Astrocyte (in vitro differentiated cells and primary cell): ENCODE data around the gene PRKAR1A.

Source experiments
- EZH2 ChIP-seq: IDR thresholded peaks from 2 replicates; pipeline ENCODE4 v1.6.1; 2012; ENCODE audit warnings: mild to moderate bottlenecking, low read length, inconsistent platforms; ENCODE audit not compliant: insufficient read depth
- TF ChIP-seq, protein P1 (sequence below): IDR thresholded peaks from 2 replicates; pipeline ENCODE4 v1.5.1; 2011; ENCODE audit warnings: low read depth, mild to moderate bottlenecking, inconsistent platforms, low read length, moderate library complexity; ENCODE audit not compliant: insufficient read depth

DNA sequence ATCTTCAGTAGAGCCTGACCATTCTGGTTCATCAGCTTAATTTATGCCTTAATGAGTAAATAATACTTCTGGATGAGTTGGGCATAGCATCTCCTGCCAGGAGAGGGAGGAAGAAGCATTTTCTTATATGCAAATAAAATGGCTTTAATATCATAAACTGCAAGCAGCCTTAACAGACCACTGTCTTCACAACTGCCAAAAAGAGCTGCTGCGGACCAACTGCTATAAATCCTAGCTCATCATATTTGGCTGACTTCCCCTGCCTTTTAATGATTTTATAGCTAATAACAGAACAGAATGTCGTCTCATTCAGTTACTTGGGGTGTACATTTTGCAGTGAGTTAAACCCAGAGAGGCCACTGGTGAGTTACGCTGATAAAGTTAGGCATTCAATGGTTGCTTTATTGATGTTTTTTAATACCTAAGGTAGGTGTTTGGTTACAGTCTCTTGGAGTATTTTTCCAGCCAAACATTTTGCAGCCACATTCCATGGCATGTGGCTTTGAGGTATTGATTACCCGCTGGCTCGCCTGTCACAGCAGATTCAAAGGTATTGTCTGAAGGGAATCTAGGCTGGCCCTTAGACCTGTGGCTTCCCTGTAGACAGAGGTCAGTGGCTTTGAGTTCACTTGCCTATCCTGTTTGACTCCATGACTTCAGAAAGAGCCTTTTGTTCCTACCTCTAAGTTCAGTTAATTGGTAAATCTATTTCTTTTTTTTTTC lies 72.5 kb downstream of the PRKAR1A start:
- TF ChIP-seq, protein P1, sequence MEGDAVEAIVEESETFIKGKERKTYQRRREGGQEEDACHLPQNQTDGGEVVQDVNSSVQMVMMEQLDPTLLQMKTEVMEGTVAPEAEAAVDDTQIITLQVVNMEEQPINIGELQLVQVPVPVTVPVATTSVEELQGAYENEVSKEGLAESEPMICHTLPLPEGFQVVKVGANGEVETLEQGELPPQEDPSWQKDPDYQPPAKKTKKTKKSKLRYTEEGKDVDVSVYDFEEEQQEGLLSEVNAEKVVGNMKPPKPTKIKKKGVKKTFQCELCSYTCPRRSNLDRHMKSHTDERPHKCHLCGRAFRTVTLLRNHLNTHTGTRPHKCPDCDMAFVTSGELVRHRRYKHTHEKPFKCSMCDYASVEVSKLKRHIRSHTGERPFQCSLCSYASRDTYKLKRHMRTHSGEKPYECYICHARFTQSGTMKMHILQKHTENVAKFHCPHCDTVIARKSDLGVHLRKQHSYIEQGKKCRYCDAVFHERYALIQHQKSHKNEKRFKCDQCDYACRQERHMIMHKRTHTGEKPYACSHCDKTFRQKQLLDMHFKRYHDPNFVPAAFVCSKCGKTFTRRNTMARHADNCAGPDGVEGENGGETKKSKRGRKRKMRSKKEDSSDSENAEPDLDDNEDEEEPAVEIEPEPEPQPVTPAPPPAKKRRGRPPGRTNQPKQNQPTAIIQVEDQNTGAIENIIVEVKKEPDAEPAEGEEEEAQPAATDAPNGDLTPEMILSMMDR: no peak
- no peak for TF ChIP-seq EZH2
